Activated CD8-positive, alpha-beta memory T cell treated with anti-CD3 and anti-CD28 coated beads for 36 hours (primary cell): Measurements from ENCODE around the gene ZNF445. TPM values are rescaled to one million over a fixed set of nuclear protein-coding genes. Genes with fewer than 3 reads are reported as not detected.
"Not testable (repeated sequence)": the region's sequence is repeated elsewhere in the genome, so short reads cannot be mapped to it uniquely, and the experiment has no call there.

Source experiments
- CTCF ChIA-PET: fragments of 350-600 bp; sonication (Branson Sonifier 250); formaldehyde crosslinking; loops from one replicate; lab custom pipeline; 2021; ENCODE audit warnings: antibody characterized with exemption; lab: Charles Lee
- POLR2A ChIA-PET: fragments of 350-600 bp; sonication (Branson Sonifier 250); formaldehyde crosslinking; loops from one replicate; lab custom pipeline; 2021; ENCODE audit warnings: antibody characterized with exemption; lab: Charles Lee
- total RNA-seq, 2 experiments: library from RNA; stranded (reverse); gene quantifications; one replicate each; pipeline ENCODE4 v1.2.3, GENCODE V29; 2021

ZNF445 gene
- total RNA-seq, 2 experiments from 2014 or later = 14.1 to 14.4 TPM

- POLR2A ChIA-PET = no interaction called here
- CTCF ChIA-PET = no interaction called here
These were observed 61.1 kb downstream of the ZNF445 start for GRCh38 chr3:44416031-44417030.

- ChIA-PET CTCF (no interaction called here), POLR2A (interaction anchor here (0.6 kb wide), 1 partner anchor 52 kb away, joined by 3 read pairs; no protein-coding TSS in a partner anchor)
These were observed 62.0 kb downstream of the ZNF445 start for GRCh38 chr3:44415421-44415820.

GRCh38 chr3:44414517-44415090 lies 62.9 kb downstream of the ZNF445 start:
- ChIA-PET CTCF (no interaction called here), POLR2A (no interaction called here)

- CTCF ChIA-PET = no interaction called here
These were observed 65.1 kb downstream of the ZNF445 start for GRCh38 chr3:44412365-44412764.

GRCh38 chr3:44411031-44411645 lies 66.3 kb downstream of the ZNF445 start:
- CTCF ChIA-PET = no interaction called here
- POLR2A ChIA-PET = no interaction called here

More at GRCh38 chr3:44412365-44412764, 65.1 kb downstream of the ZNF445 start:
- POLR2A ChIA-PET = no interaction called here

- ChIA-PET POLR2A (no interaction called here), CTCF (no interaction called here)
These were observed 67.6 kb downstream of the ZNF445 start for GRCh38 chr3:44409640-44410410.

GRCh38 chr3:44402548-44402947 lies 74.9 kb downstream of the ZNF445 start:
- POLR2A ChIA-PET = no interaction called here
- CTCF ChIA-PET = interaction anchor here (0.6 kb wide), 1 partner anchor 1500 kb away, joined by 4 read pairs; no protein-coding TSS in a partner anchor

GRCh38 chr3:44400771-44401170 lies 76.7 kb downstream of the ZNF445 start:
- CTCF ChIA-PET = no interaction called here
- POLR2A ChIA-PET = no interaction called here

GRCh38 chr3:44398853-44399252 lies 78.6 kb downstream of the ZNF445 start:
- ChIA-PET CTCF (no interaction called here), POLR2A (no interaction called here)

GRCh38 chr3:44398271-44398670 lies 79.2 kb downstream of the ZNF445 start:
- POLR2A ChIA-PET, CTCF ChIA-PET: not testable (repeated sequence)

GRCh38 chr3:44396200-44397171 lies 81.0 kb downstream of the ZNF445 start:
- ChIA-PET CTCF (no interaction called here), POLR2A (no interaction called here)

- ChIA-PET CTCF (no interaction called here), POLR2A (no interaction called here)
These were observed 81.8 kb downstream of the ZNF445 start for GRCh38 chr3:44395714-44396113.

- CTCF ChIA-PET = no interaction called here
- POLR2A ChIA-PET = no interaction called here
These were observed 85.0 kb downstream of the ZNF445 start for GRCh38 chr3:44392489-44392888.

GRCh38 chr3:44387404-44387803 lies 90.1 kb downstream of the ZNF445 start:
- CTCF ChIA-PET = no interaction called here
- POLR2A ChIA-PET = interaction anchor here (0.6 kb wide), 1 partner anchor 238 kb away, joined by 7 read pairs; no protein-coding TSS in a partner anchor
